NCI-H2081 (cell line): ENCODE measurements around the gene TMEM8B.
"Not testable (repeated sequence)": the region's sequence is repeated elsewhere in the genome, so short reads cannot be mapped to it uniquely, and the experiment has no call there.

Source experiments
- DNase-seq, 2 experiments: peaks; one replicate each; lab custom pipeline; 2025; lab: John Stamatoyannopoulos, UW

Gene TMEM8B

GRCh38 chr9:35864695-35865255 lies 35.7 kb downstream of the TMEM8B start:
- no peak for DNase-seq

DNA sequence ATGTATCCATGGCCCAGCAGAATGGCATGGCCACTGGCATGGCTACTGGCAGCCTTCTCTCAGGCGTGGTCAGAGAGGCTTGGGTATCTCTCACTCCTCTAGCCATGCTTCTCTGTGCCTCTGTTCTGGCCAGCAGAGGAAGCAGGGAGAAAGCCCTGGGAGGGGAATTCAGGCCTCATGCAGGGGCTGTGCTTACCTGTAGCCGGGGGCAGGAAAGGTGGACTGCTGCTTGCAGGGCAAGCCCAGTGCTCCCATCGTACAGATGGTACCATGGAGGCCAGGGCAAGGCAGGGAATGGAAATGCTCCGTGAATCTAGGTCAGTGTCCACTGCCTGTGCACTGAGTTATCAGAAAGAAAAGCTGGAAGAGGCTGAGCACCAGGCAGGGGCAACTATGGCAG lies 38.5 kb downstream of the TMEM8B start:
- DNase-seq = no peak

DNA sequence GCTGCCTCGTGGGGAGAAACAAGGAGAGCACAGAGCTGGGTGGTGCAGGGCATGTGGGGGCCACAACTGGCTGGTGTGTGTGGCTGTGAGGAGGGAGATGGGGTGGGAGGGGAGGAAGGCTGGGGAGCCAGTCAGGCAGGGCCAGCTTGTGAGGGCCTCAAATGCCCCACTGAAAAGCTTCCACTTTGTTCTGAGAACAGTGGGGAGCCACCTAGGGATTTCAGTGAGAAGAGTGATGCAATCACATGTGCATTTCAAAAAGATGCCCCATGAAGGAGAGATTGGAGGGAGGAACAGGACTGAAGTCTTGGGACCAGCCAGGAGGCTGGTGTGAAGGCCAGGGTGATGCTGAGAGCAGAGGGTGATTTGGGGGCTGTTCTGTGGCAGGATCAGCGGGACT lies 39.9 kb downstream of the TMEM8B start:
- DNase-seq = no peak

DNA sequence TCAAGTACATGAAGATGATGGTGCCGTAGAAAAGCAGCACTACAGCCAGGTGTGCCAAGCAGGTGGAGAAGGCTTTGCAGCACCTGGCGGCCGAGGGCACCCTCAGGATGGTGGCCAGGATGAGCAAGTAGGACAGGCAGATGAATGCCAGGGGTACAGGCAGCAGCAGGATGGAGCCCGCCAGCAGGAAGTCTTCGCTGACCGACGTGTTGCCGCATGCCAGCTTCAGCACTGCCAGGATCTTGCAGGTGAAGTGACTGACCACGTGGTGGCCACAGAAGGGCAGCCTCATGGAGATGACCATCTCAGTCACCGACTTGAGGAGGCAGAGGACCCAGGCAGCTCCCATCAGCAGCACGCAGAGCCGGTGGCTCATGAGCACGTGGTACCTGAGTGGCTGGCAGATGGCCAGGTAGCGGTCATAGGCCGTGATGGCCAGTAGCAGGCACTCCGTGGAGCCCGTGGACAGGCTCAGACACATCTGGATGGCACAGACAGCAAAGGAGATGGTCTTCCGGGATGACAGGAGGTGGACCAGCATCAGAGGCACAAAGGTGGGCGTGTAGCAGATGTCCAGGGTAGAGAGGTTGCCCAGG lies 40.7 kb downstream of the TMEM8B start:
- DNase-seq = no peak

DNA sequence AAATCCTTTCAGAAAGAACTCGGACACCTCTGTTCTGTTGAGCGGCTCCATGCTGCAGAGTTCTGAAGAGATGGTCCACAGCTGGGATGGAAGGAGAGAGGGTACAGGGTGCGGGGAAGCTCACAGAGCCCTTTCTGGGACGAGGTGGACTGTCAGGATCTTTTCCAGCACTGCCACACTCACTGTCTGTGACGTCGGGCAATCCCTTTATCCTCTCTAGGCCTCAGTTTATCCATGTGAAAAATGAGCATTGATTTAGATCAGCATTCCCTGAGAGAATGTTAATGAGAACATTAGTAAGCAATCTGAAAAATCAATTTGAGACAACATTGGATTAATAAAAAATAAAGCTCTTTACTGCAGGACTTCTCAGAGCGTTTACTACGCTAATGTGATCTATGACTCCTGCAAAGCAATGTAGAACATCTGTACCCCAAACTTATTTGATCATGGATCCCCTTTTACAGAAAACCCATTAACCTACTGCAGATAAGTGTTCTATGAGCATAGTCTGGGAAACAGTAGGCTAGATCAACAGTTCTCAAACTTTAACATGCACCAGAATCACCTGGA lies 41.4 kb downstream of the TMEM8B start, which contains the start of gene OR13J1:
TSS of gene OR13J1 (minus strand) at position 51 of the 573 bp plus-strand sequence. CDS start at position 51, 0 bp downstream.
- DNase-seq = no peak

GRCh38 chr9:35871545-35871944 lies 42.5 kb downstream of the TMEM8B start:
- no peak for DNase-seq

DNA sequence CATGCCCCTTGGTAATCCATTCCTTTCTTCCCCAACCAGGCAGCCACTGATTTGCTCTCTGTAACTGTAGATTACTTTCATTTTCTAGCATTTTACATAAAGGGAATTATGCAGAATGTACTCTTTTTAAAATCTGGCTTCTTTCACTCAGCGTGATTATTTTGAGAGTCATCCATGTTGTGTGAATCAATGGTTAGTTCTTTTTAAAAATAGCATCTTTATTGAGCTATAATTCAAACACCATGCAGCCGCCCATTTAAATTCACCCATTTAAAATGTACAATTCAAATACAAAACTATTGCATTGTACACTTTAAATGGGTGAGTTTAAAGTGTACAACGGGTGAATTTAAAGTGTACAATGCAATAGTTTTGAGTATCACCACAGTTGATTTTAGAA lies 43.5 kb downstream of the TMEM8B start:
- no peak for DNase-seq

- DNase-seq = peak; percentile 81 to 86
These were observed 53.3 kb downstream of the TMEM8B start for GRCh38 chr9:35882263-35882848.

- no peak for DNase-seq
These were observed 54.0 kb downstream of the TMEM8B start for GRCh38 chr9:35882996-35883395.

- not testable (repeated sequence) for DNase-seq
These were observed 55.9 kb downstream of the TMEM8B start for GRCh38 chr9:35884908-35885307.

DNA sequence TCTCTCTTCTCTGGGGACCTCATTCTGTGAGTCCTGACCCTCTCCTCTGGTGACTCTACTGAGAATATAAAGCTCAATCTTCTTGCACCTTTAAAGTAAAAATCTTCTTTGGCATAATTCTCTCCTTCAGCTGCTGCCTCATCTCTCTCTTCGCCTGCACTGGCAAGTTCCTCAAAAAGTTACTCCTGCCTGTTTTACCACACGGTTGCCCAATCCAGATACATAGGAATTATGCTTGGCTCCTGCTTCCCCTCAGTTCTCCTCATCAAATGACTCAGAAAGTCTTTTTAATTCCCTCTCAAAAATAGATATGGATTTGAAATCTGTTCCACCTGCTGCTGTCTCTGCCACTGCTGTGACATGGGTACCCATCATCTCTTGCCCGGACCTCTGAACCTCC lies 62.6 kb downstream of the TMEM8B start:
- DNase-seq = no peak

DNA sequence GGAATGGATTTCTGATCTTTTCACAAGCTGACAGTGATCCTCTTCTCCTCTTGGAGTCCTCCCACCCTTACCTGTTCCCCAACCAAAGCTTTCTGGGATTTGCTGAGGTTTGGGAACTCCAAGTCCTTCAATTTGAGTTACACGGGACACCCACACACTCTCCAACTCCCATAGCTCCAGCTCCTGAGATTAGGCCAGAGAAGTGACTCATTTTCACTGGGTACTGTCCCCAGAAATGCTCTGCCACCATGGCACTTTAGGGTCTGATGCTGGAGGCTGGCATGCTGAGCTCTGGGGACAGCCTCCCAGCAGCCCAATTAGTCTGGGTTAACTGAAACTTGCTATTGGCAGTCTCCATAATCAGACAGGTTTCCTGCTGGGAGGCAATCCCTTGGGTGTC lies 63.0 kb downstream of the TMEM8B start:
- DNase-seq = no peak

- no peak for DNase-seq
These were observed 67.5 kb downstream of the TMEM8B start for GRCh38 chr9:35896570-35896969.

- not testable (repeated sequence) for DNase-seq
These were observed 68.5 kb downstream of the TMEM8B start for GRCh38 chr9:35897376-35898099.

GRCh38 chr9:35898337-35898736 lies 69.3 kb downstream of the TMEM8B start:
- DNase-seq = no peak

- DNase-seq = no peak
These were observed 70.0 kb downstream of the TMEM8B start for GRCh38 chr9:35899021-35899420.

- peak; percentile 65 to 79 for DNase-seq
These were observed 74.0 kb downstream of the TMEM8B start for GRCh38 chr9:35903049-35903448.

DNA sequence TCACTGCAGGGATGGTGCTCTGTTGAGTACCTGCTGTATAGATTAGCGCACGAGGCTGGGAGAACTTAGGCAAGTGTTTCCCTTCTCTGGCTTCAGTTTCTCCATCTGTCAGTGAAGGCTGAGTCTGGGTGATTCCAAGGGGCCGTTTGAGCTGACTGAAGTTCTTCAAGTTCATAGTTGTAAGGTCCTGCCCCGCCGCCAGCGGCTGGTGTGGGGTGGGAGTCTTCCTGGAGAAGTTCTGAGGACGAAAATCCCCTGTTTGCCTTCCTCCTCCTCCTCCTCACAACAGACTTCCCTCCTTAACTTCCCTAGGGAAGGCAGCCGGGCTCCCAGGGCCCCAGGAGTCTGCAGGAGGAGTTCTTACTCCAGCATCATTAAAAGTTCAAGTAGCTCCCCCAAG lies 75.3 kb downstream of the TMEM8B start:
- DNase-seq = no peak

GRCh38 chr9:35905051-35905781 lies 76.2 kb downstream of the TMEM8B start:
- DNase-seq = no peak

- peak in 1 of 2 experiments; percentile 30 for DNase-seq
These were observed 77.1 kb downstream of the TMEM8B start, which contains the start of gene HRCT1 for GRCh38 chr9:35905912-35906679. Gene HRCT1 (plus strand): TSS chr9:35906202. CDS start chr9:35906288, 86 bp downstream.
